ENCODE measurements around the gene RAD51B.
A peak's percentile ranks its signal among the peaks of the same experiment; 100 is the strongest.

RAD51B gene

DNA sequence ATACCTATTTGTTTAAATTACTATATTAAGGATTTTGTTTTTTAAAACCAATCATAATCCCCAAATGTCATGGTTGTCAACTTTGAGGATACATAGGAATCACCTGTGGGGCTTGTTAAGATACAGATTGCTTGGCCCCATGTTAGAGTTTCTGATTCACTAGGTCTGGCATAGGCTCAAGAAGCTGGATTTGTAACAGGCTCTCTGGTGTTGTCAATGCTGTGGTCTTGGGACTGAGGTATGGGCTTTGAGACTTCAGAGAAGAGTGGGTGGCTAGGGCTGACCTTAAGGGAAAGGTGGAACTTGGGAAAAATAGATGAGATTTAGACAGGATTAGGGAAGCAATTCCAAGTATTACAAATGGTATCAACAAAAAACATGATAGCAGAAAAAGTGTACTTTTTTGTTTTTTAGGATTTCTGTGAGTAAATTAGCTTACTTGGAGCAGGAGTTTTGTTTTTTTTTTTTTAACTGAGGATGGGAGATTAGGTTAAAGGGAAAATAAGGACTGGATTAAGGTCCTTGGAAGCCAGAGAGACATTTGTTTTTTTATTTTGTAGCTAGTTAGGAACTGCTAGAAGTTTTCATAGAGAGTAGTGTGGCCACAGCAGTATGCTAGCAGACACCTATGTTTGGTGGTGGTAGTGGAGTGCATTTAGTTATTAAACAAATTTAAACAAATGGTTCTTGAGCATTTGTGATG is 88.6 kb downstream of the RAD51B start:
- DNase-seq = no peak

DNA sequence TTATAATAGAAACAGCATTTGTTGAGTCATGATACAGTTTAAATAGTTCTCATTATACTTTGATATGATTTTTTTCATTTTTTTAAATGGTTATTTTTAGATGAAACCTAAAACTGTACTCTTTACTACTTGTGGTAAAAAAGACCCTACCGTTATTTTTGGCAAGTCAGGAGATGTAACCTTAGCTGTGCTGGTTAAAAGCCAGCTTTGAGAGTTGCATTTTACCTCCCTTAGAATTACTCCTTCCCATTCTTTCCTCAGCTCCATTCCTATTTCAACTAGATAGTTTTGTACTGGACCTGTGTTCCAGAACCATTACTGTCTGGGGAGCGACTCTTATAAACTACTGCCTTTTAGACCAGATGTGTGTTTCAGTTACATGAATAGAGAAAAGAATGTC is 92.0 kb downstream of the RAD51B start:
- DNase-seq = no peak

DNA sequence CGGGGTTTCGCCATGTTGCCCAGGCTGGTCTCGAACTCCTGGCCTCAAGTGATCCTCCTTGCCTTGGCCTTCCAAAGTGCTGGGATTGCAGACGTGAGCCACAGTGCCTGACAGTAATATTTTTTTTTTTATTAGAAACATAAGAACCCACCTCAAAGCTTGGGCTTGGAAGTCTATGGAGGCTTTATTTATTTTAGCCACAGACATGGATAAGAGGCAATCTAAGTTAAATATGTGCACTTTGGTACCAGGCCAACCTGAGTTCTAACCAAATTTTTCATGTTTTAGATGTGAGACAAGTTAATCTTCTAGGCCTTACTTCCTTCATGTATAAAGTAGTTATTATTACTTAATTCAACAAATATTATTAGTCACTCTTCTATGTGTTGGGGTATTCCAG is 96.9 kb downstream of the RAD51B start:
- DNase-seq = no peak

GRCh38 chr14:67917006-67917405 is 97.4 kb downstream of the RAD51B start:
- no peak for DNase-seq

DNA sequence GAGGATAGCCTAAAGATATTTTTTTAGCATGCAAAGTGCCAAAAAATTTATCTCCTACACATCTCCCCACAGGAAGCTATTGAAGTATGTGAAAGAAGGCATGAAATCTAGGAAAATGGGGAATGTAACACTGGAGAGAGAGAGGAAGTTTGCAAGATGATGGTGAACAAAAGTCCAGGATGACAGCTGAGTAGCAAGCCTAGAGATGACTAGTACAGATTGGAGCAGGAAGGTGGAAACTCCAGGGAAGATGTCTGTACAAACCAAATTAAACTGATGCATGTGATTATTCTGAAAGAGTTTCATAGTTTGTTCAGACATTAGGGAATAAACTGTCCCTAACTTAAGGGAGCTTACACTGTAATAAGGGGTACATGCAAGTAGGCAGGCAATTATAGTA is 99.3 kb downstream of the RAD51B start:
- DNase-seq = no peak

DNA sequence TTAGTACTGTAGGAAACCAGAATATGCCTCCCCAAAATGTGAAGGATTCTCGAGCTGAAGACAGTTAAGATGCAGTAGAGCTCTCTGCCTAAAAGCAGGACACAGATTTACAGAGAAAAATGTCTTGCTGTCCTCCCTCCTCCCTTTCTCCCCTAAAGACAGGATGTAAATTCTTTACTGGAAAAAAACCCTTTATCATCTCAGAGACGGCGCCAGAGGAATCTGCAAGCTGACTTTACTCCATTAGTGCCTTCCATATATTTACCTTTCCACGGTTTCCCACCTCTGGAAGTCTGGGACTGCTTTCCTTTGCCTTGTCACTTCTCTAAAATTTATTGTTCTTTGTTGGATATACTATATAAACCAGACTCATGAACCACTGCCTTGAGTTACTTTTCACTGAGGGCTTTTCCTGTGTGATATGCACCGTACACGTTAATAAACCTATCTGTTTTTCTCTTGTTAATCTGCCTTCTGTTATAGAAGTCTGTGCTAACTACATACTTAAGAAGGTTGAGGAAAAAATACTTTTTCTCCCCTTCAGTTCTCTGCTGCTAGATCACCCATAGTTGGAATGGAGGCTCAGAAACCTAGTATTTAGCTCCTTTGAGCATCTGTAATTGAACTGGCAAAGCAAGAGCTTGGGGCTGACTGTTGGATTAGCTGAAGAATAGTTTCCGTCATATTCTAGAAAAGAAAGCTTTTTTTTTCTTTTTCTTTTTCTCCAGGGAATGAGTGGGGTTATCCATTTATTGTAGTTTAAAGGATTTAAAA is 99.9 kb downstream of the RAD51B start:
- DNase-seq = no peak

GRCh38 chr14:67926821-67927220 is 107.2 kb downstream of the RAD51B start:
- no peak for DNase-seq

- no peak for DNase-seq
These were observed 107.7 kb downstream of the RAD51B start for GRCh38 chr14:67927244-67927643.

DNA sequence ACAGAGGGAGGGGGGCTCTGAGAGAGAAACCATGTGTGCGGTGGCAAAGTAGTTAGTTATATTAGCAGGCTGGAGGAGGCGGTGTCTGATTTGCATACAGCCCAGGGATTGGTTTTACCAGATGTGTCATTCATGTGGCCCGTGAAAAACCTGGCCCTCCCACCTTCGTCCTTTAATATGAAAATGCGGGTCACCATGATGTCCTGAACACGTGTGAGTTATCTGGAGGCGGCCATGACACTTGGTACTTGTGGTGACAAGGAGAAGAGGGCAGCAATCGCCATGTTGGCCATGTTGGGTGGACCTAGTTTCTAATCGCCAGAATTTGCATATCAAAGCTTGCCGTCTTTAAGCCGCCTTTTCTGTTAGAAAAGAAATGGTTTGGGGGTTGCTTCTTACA is 108.8 kb downstream of the RAD51B start:
- no peak for DNase-seq

- DNase-seq = no peak
These were observed 113.2 kb downstream of the RAD51B start for GRCh38 chr14:67932708-67933246.

GRCh38 chr14:67933266-67933665 is 113.7 kb downstream of the RAD51B start:
- no peak for DNase-seq

DNA sequence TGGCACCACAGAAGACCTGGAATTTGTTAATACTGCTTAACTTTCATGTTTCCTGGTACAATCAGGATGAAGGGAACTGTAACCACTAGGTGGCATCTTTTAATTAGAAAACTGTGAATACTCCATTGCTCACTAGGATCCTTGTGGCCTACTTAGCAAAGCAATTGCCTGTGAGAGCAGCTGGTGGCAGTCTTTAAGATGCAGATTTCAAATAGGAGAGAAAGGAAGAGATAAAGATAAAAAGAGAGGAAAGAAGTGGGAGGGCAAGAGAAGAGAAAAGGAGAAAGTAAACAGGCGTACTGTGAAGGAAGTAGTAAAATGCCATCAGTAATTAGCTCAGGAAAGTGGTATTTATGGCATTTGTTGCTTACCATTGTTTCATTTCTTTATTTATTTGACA is 114.5 kb downstream of the RAD51B start:
- DNase-seq = peak; percentile 30

- DNase-seq = no peak
These were observed 115.3 kb downstream of the RAD51B start for GRCh38 chr14:67934862-67935261.

GRCh38 chr14:67935371-67935770 is 115.8 kb downstream of the RAD51B start:
- no peak for DNase-seq

- DNase-seq = no peak
These were observed 118.5 kb downstream of the RAD51B start for GRCh38 chr14:67938071-67938470.

GRCh38 chr14:67940486-67941455 is 121.2 kb downstream of the RAD51B start:
- DNase-seq = no peak

- DNase-seq = no peak
These were observed 122.0 kb downstream of the RAD51B start for GRCh38 chr14:67941456-67942018.

DNA sequence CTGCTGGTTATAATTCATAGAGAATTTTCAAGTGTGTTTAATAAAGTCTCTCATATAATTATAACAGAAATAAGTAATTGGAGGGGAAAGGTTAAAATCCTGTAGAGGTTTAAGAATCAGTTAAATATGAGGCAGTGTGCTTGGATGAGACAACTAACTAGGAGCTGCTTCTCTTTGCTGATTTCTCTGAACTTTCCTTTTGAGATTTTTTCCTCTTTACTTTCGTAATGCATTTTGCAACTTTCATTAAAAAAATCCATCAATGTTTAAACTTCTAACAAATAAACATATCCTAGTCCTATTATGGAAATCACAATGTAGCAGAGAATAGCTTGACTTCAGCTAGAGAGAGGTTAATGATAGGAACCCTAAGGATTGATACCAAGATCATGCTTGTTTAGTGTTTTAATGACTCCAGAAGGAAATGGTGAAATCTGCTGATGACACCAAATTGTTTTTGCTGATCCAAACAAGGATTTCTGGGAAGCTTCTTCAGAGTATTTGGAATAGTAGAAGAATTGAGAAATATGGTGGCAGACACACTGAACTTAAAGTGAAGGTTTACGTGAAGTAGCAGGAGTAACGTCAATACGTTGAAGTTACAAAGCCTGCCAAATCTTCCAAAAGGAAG is 122.6 kb downstream of the RAD51B start:
- no peak for DNase-seq

DNA sequence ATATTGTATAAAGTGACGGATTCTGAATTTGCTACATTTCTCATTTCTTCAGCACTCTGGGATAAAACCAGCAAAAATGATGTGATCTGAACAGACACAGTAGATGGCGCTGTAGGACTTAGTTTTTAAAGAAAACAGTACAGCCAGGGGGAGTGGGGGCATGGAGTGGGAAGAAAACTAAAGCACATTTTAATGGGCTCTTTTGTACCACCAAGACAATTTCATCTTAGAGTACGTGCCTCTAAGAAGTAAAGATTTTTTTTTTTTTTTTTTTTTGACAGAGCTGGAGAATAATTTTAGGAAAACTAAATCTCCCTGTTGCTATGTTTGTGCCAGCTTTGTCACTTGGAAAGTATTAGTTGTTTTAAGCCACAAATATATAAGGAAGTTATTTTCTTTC is 124.4 kb downstream of the RAD51B start:
- peak; percentile 60 for DNase-seq

- DNase-seq = no peak
These were observed 125.0 kb downstream of the RAD51B start for GRCh38 chr14:67944605-67945004.

DNA sequence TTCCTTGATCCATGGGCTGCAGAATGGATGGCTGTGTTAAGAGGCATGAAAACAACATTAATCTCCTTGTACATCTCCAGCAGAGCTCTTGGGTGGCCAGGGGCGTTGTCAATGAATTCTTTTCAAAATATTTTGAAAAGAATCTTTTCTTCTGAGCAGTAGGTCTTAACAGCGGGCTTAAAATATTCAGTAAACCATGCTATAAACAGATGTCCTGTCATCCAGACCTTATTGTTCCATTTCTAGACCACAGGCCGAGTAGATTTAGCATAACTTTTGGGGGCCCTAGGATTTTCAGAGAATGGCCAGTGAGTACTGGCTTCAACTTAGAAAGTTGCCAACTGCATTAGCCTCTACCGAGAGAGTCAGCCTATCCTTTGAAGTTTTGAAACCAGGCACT is 130.2 kb downstream of the RAD51B start:
- no peak for DNase-seq

- DNase-seq = no peak
These were observed 130.8 kb downstream of the RAD51B start for GRCh38 chr14:67950386-67950785.
